NCI-H187 treated with DMSO at 0.1 percent for 48 hours (cell line): Measurements from ENCODE around the gene TASP1.
"Not testable (repeated sequence)": the region's sequence is repeated elsewhere in the genome, so short reads cannot be mapped to it uniquely, and the experiment has no call there.

Source experiments
- DNase-seq: peaks from one replicate; lab custom pipeline; 2025; lab: John Stamatoyannopoulos, UW

The TASP1 gene

GRCh38 chr20:13648291-13649228, 9.8 kb upstream of the TASP1 start:
- DNase-seq, result no peak

- DNase-seq, result no peak
These were observed 5.3 kb upstream of the TASP1 start for GRCh38 chr20:13644010-13644409.

- DNase-seq, result no peak
These were observed 392 bp upstream of the TASP1 start for GRCh38 chr20:13639150-13639497.

GRCh38 chr20:13638162-13638495, 603 bp downstream of the TASP1 start:
- no peak for DNase-seq

- no peak for DNase-seq
These were observed 6.3 kb downstream of the TASP1 start for GRCh38 chr20:13632431-13632830.

- DNase-seq, result not testable (repeated sequence)
These were observed 11.2 kb downstream of the TASP1 start for GRCh38 chr20:13627525-13627924.

- DNase-seq, result no peak
These were observed 12.0 kb downstream of the TASP1 start for GRCh38 chr20:13626724-13627123.

GRCh38 chr20:13625304-13625979, 13.3 kb downstream of the TASP1 start:
- DNase-seq, result no peak

GRCh38 chr20:13619415-13619814, 19.3 kb downstream of the TASP1 start:
- DNase-seq, result not testable (repeated sequence)

- DNase-seq, result not testable (repeated sequence)
These were observed 20.3 kb downstream of the TASP1 start for GRCh38 chr20:13618456-13618855.

GRCh38 chr20:13617585-13617984, 21.1 kb downstream of the TASP1 start:
- not testable (repeated sequence) for DNase-seq

GRCh38 chr20:13616713-13617112, 22.0 kb downstream of the TASP1 start:
- not testable (repeated sequence) for DNase-seq

- no peak for DNase-seq
These were observed 24.8 kb downstream of the TASP1 start for GRCh38 chr20:13613917-13614316.

GRCh38 chr20:13611611-13612125, 27.1 kb downstream of the TASP1 start:
- DNase-seq, result no peak

- no peak for DNase-seq
These were observed 28.5 kb downstream of the TASP1 start for GRCh38 chr20:13610184-13610583.

- DNase-seq, result no peak
These were observed 30.7 kb downstream of the TASP1 start for GRCh38 chr20:13608066-13608465.

GRCh38 chr20:13593423-13593822, 45.3 kb downstream of the TASP1 start:
- not testable (repeated sequence) for DNase-seq

- no peak for DNase-seq
These were observed 50.7 kb downstream of the TASP1 start for GRCh38 chr20:13588049-13588448.

GRCh38 chr20:13587370-13587769, 51.4 kb downstream of the TASP1 start:
- no peak for DNase-seq

GRCh38 chr20:13586133-13586532, 52.6 kb downstream of the TASP1 start:
- no peak for DNase-seq

GRCh38 chr20:13581451-13581850, 57.3 kb downstream of the TASP1 start:
- DNase-seq, result no peak

- no peak for DNase-seq
These were observed 58.0 kb downstream of the TASP1 start for GRCh38 chr20:13580707-13581106.

- DNase-seq, result no peak
These were observed 64.7 kb downstream of the TASP1 start for GRCh38 chr20:13574071-13574470.
